ENCODE data around the gene MMEL1.

DNA sequence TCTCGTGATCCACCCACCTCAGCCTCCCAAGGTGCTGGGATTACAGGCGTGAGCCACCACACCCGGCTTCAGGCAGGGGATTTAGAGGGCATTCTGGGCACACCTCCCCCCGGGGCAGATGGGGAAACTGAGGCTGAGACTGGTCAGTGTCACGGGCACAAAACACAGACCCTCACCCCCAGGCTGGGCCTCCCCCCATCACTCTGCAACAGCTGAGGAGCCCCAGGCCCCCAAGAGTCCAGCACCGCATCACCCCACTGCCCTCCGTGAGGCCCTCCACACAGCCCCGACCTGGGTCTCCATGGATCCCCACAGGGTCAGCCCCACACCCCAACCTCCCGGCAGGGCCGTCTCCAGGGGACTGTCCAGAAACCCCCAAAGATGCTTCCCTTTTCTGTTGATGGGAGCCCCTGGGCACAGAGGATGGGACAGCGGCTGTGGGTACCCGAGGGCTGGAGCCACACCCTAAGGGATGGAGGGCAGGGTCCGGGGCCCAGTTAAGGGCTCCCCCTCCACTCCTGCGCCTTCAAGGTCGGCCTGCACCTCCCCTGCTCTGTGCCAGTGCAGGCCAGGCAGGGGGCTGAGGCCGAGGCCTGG is 65.6 kb downstream of the MMEL1 start:
- no peak for TF ChIP-seq POLR2AphosphoS5 (IDR thresholded peaks at IDR 0.05; ENCODE audit: low read depth, low read length)
- TF ChIP-seq EZH2phosphoT487 (IDR thresholded peaks at IDR 0.05; ENCODE audit: borderline replicate concordance, low read depth): no peak
- no peak for TF ChIP-seq EP300 (IDR thresholded peaks at IDR 0.05; ENCODE audit: borderline replicate concordance in 1 of 2, low read depth in 1 of 2, low read length in 1 of 2)
- TF ChIP-seq, protein P1, sequence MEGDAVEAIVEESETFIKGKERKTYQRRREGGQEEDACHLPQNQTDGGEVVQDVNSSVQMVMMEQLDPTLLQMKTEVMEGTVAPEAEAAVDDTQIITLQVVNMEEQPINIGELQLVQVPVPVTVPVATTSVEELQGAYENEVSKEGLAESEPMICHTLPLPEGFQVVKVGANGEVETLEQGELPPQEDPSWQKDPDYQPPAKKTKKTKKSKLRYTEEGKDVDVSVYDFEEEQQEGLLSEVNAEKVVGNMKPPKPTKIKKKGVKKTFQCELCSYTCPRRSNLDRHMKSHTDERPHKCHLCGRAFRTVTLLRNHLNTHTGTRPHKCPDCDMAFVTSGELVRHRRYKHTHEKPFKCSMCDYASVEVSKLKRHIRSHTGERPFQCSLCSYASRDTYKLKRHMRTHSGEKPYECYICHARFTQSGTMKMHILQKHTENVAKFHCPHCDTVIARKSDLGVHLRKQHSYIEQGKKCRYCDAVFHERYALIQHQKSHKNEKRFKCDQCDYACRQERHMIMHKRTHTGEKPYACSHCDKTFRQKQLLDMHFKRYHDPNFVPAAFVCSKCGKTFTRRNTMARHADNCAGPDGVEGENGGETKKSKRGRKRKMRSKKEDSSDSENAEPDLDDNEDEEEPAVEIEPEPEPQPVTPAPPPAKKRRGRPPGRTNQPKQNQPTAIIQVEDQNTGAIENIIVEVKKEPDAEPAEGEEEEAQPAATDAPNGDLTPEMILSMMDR (IDR thresholded peaks at IDR 0.05): no peak
- TF ChIP-seq TEAD4 (IDR thresholded peaks at IDR 0.05; ENCODE audit: borderline replicate concordance, insufficient read depth): no peak
- no peak for TF ChIP-seq RCOR1 (IDR thresholded peaks at IDR 0.05; ENCODE audit: low read length)
- TF ChIP-seq, protein P2, sequence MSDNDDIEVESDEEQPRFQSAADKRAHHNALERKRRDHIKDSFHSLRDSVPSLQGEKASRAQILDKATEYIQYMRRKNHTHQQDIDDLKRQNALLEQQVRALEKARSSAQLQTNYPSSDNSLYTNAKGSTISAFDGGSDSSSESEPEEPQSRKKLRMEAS (IDR thresholded peaks at IDR 0.05; ENCODE audit: low read depth): no peak
- TF ChIP-seq, protein P3, sequence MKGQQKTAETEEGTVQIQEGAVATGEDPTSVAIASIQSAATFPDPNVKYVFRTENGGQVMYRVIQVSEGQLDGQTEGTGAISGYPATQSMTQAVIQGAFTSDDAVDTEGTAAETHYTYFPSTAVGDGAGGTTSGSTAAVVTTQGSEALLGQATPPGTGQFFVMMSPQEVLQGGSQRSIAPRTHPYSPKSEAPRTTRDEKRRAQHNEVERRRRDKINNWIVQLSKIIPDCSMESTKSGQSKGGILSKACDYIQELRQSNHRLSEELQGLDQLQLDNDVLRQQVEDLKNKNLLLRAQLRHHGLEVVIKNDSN (IDR thresholded peaks at IDR 0.05; ENCODE audit: borderline replicate concordance, low read depth): no peak
- TF ChIP-seq TAF1 (IDR thresholded peaks at IDR 0.05; ENCODE audit: borderline replicate concordance, low read depth, low read length): no peak
- no peak for TF ChIP-seq RXRA (IDR thresholded peaks at IDR 0.05; ENCODE audit: borderline replicate concordance, low read depth)
